HepG2 (cell line): ENCODE results near the gene VWCE. TPM values are rescaled to one million over a fixed set of nuclear protein-coding genes. Genes with fewer than 3 reads are reported as not detected.
"Not testable (repeated sequence)": the region's sequence is repeated elsewhere in the genome, so short reads cannot be mapped to it uniquely, and the experiment has no call there.

Source experiments
- ATAC-seq: fragments of 200-7000 bp; cut with Tn5 transposase; 3 replicates; pipeline ENCODE4 v1.9.1; 2020; ENCODE audit warnings: mild to moderate bottlenecking, moderate library complexity
- BruUV-seq: library from RNA; stranded (reverse); fragments of 400-500 nt; replicated peaks from 2 replicates; lab custom pipeline; 2021; lab: Mats Ljungman, UMichigan
- CTCF ChIA-PET: fragments of 300-600 bp; formaldehyde crosslinking; extraction: SDS; loops from one replicate; lab custom pipeline; 2021; ENCODE audit warnings: low total read pairs, inconsistent platforms, low intra/inter-chr PET ratio; lab: Yijun Ruan, JAX
- POLR2A ChIA-PET: fragments of 350-600 bp; sonication (Branson Sonifier 250); formaldehyde crosslinking; loops from one replicate; lab custom pipeline; 2020; ENCODE audit warnings: antibody characterized with exemption, inconsistent platforms; lab: Yijun Ruan, JAX
- DNase-seq: peaks from one replicate; pipeline ENCODE4 v3.0.0-alpha.2; 2015; ENCODE audit warnings: low spot score
- FAIRE-seq: peaks from 3 replicates; lab custom pipeline; 2011; peaks lifted over from hg19 to GRCh38; lab: Jason Lieb, UNC
- H2AFZ ChIP-seq: one replicate; pipeline ENCODE4 v1.6.1; 2011; ENCODE audit warnings: low read length, inconsistent platforms
- H3K27ac ChIP-seq: fragments of 300-600 bp; 3 replicates; pipeline ENCODE4 v1.8.0; 2011; ENCODE audit warnings: mixed run types, mild to moderate bottlenecking, mixed read lengths, low read length, inconsistent platforms; ENCODE audit not compliant: insufficient read depth; ENCODE audit errors: extremely low read length
- H3K27me3 ChIP-seq, 2 experiments: fragments of 200-600 bp in 1 of 2; 2 replicates in 1 of 2; 3 replicates in 1 of 2; pipeline versions ENCODE4 v1.6.0 to v1.8.0; 2011; ENCODE audit warnings: low read length in 2 of 2, mild to moderate bottlenecking in 2 of 2, moderate library complexity in 2 of 2, inconsistent platforms in 1 of 2; ENCODE audit not compliant: insufficient read depth in 2 of 2, control insufficient read depth in 1 of 2
- H3K36me3 ChIP-seq, 2 experiments: fragments of 200-600 bp in 1 of 2; replicated peaks in 1 of 2; 2 replicates in 1 of 2; 3 replicates in 1 of 2; pipeline versions ENCODE4 v1.5.1 to v1.8.0; 2011; ENCODE audit warnings: low read length in 2 of 2, inconsistent platforms in 1 of 2; ENCODE audit not compliant: insufficient read depth in 2 of 2, control insufficient read depth in 1 of 2
- H3K4me1 ChIP-seq: 2 replicates; pipeline ENCODE4 v1.5.1; 2012; ENCODE audit warnings: low read length, inconsistent platforms; ENCODE audit not compliant: insufficient read depth
- H3K4me2 ChIP-seq: 2 replicates; pipeline ENCODE4 v1.6.0; 2011; ENCODE audit warnings: low read depth, low read length, inconsistent platforms
- H3K4me3 ChIP-seq, 3 experiments: fragments of 200-600 bp in 1 of 3; sonication (generic), shearing (Covaris generic) in 1 of 3; replicated peaks in 1 of 3; 2 replicates each; pipeline ENCODE4 v1.5.1; 2011 to 2016; ENCODE audit warnings: low read length in 3 of 3, inconsistent platforms in 2 of 3, low read depth in 2 of 3, mild to moderate bottlenecking in 2 of 3, control low read depth in 1 of 3, mixed read lengths in 1 of 3; ENCODE audit not compliant: insufficient read depth in 1 of 3
- H3K79me2 ChIP-seq: one replicate; pipeline ENCODE4 v1.6.1; 2011; ENCODE audit warnings: low read length, inconsistent platforms; ENCODE audit not compliant: insufficient read depth
- H3K9ac ChIP-seq: 2 replicates; pipeline ENCODE4 v1.6.0; 2011; ENCODE audit warnings: mild to moderate bottlenecking, low read depth, low read length, inconsistent platforms; ENCODE audit not compliant: insufficient read depth
- H3K9me3 ChIP-seq: 2 replicates; pipeline ENCODE4 v1.5.1; 2012; ENCODE audit warnings: mild to moderate bottlenecking, low read length
- H4K20me1 ChIP-seq: 2 replicates; pipeline ENCODE4 v1.6.0; 2011; ENCODE audit warnings: inconsistent platforms, mild to moderate bottlenecking, low read length, moderate library complexity; ENCODE audit not compliant: insufficient read depth
- WGBS: methylation state at CpG from one replicate; pipeline ENCODE4 v1.1.6; 2017; ENCODE audit warnings: low lambda C conversion rate; 5-methylcytosine and 5-hydroxymethylcytosine counted together
- in situ Hi-C: cut with HindIII; loops from 2 replicates; pipeline ENCODE4 v1.10.0; 2017; ENCODE audit warnings: low pct_unique_long_range_greater_than_20kb; ENCODE audit not compliant: extremely low pct_ligation_motif_present
- intact Hi-C: fragments of 100-400 bp; cut with micrococcal nuclease; formaldehyde crosslinking; loops from one replicate; pipeline ENCODE4 v1.10.0; 2022; ENCODE audit not compliant: unreplicated experiment
- polyA plus RNA-seq, 8 experiments: library from polyadenylated mRNA; depleted of rRNA in 3 of 8; stranded (reverse) in 7 of 8; unstranded in 1 of 8; fragments of >200 nt; fragmentation: Illumina TruSeq in 4 of 8; extraction: Trizol in 4 of 8; gene quantifications; 2 replicates each; pipeline versions ENCODE4 v1.2.1 to v1.2.3, GENCODE V29; 2011 to 2016; ENCODE audit warnings: low read depth in 4 of 8, missing spikeins in 1 of 8, mixed read lengths in 1 of 8; ENCODE audit not compliant: insufficient read depth in 1 of 8
- total RNA-seq, 5 experiments: library from RNA; depleted of rRNA; stranded (reverse); fragments of >200 nt; fragmentation: Illumina TruSeq; extraction: Trizol; gene quantifications; 2 replicates each; pipeline ENCODE4 v1.2.3, GENCODE V29; 2016; ENCODE audit warnings: low read depth in 1 of 5

Gene VWCE
- total and polyA plus RNA-seq, 2 of the 13 experiments (the other 11 are each of a cell fraction or from before 2014, with no cell fraction given) = 27.6 to 58.3 TPM

- intact Hi-C loops, H3K4me1 ChIP-seq, H3K9ac ChIP-seq, H3K36me3 ChIP-seq, ATAC-seq, H3K27ac ChIP-seq, H3K4me3 ChIP-seq, BruUV-seq, H3K79me2 ChIP-seq, H3K27me3 ChIP-seq, H4K20me1 ChIP-seq, H3K4me2 ChIP-seq, H2AFZ ChIP-seq, in situ Hi-C loops, POLR2A ChIA-PET, FAIRE-seq, H3K9me3 ChIP-seq, DNase-seq, CTCF ChIA-PET: not testable (repeated sequence)
- no CpG with 5 or more reads among the region's 4 CpGs for WGBS
Measured at GRCh38 chr11:61237130-61237529, 58.0 kb downstream of the VWCE start.

GRCh38 chr11:61232548-61233145 is 62.5 kb downstream of the VWCE start:
- H3K9me3 ChIP-seq, H2AFZ ChIP-seq, H4K20me1 ChIP-seq, CTCF ChIA-PET, H3K36me3 ChIP-seq, intact Hi-C loops, POLR2A ChIA-PET, in situ Hi-C loops, H3K9ac ChIP-seq, BruUV-seq, H3K4me3 ChIP-seq, H3K79me2 ChIP-seq, H3K4me1 ChIP-seq, FAIRE-seq, H3K27me3 ChIP-seq, H3K27ac ChIP-seq, H3K4me2 ChIP-seq, DNase-seq, ATAC-seq: not testable (repeated sequence)
- no CpG with 5 or more reads among the region's 3 CpGs for WGBS

DNA sequence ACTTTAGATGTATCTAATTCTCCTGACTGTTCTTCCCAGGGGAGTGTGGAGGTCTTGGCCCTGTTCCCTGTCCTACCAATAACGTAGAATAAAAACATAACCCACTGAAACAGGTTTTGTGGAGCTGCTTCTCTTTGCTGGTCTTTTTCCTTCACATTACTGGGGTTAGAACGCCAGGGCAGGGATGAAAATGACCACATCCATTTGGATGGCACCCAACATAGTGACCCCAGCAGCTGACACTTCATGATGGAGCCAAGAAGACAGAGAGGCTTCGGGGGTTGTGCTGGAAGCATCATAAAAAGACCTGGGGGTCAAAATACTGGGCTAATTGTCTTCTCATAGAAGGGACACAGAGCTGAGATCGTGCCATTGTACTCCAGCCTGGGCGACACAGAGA is 63.5 kb downstream of the VWCE start:
- H3K27ac ChIP-seq, H3K9ac ChIP-seq, intact Hi-C loops, CTCF ChIA-PET, H4K20me1 ChIP-seq, H3K36me3 ChIP-seq, H3K9me3 ChIP-seq, H3K27me3 ChIP-seq, H3K4me2 ChIP-seq, H3K4me3 ChIP-seq, FAIRE-seq, in situ Hi-C loops, DNase-seq, H3K4me1 ChIP-seq, POLR2A ChIA-PET, H3K79me2 ChIP-seq, H2AFZ ChIP-seq, BruUV-seq, ATAC-seq: not testable (repeated sequence)
- WGBS = no CpG with 5 or more reads among the region's 5 CpGs

DNA sequence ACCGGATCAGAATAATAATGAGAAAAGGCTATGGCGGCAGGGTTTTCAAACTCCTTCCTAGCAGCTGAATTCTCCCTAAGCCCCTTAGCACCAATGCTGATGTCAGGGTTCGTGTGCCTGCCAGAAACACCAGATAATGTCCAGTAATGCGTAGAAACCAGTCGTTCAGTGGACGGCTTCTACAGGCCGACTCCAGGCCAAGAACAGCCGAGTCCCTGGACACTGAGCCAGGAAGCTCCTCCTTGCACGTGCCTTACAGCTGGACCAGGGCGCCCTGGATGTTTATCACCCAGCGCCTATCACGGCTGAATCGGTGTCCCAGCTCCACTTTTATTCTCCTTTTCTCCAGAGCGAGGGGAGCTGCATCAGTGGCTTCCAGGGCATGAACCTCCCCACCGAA is 64.1 kb downstream of the VWCE start:
- H4K20me1 ChIP-seq, H2AFZ ChIP-seq, H3K36me3 ChIP-seq, H3K4me1 ChIP-seq, FAIRE-seq, ATAC-seq, intact Hi-C loops, H3K79me2 ChIP-seq, DNase-seq, BruUV-seq, H3K27me3 ChIP-seq, CTCF ChIA-PET, H3K4me3 ChIP-seq, H3K27ac ChIP-seq, H3K9ac ChIP-seq, in situ Hi-C loops, H3K4me2 ChIP-seq, POLR2A ChIA-PET, H3K9me3 ChIP-seq: not testable (repeated sequence)
- WGBS = no CpG with 5 or more reads among the region's 15 CpGs
